Measurements from ENCODE around the gene DLD. TPM values are rescaled to one million over a fixed set of nuclear protein-coding genes. Genes with fewer than 3 reads are reported as not detected.

Gene DLD
- total RNA-seq, 1 donor from 2014 or later: 19.2 TPM

GRCh38 chr7:107934991-107935770 lies 44.2 kb downstream of the DLD start:
- no peak overlapping the region for H3K4me3 ChIP-seq
- peaks cover 28 to 69% of the 10 kb centered on the region in 2 donors for H3K36me3 ChIP-seq
- DNase-seq (ENCODE audit: low spot score in 2 of 2): no peak
- intact Hi-C loops (cut with DNase I): no loop called here
- no peaks in the 10 kb centered on the region for H3K9me3 ChIP-seq
- no peaks in the 10 kb centered on the region for H3K27me3 ChIP-seq
- TF ChIP-seq CTCF (IDR thresholded peaks at IDR 0.05): no peak
- no peak overlapping the region for H3K27ac ChIP-seq
- peaks cover 12 to 18% of the 10 kb centered on the region in 2 donors for H3K4me1 ChIP-seq

- no peak for TF ChIP-seq CTCF (IDR thresholded peaks at IDR 0.05)
- Histone ChIP-seq H3K4me3 (no peak overlapping the region), H3K36me3 (peaks cover 19 to 65% of the 10 kb centered on the region in 2 donors), H3K4me1 (peaks cover 13 to 22% of the 10 kb centered on the region in 2 donors), H3K27ac (no peak overlapping the region), H3K27me3 (no peaks in the 10 kb centered on the region), H3K9me3 (no peaks in the 10 kb centered on the region)
- intact Hi-C loops (cut with DNase I): no loop called here
- DNase-seq (ENCODE audit: low spot score in 2 of 2): no peak
Observed at GRCh38 chr7:107936312-107936711, 45.3 kb downstream of the DLD start.

GRCh38 chr7:107937531-107937930 lies 46.5 kb downstream of the DLD start:
- Histone ChIP-seq H3K4me3 (no peak overlapping the region), H3K27ac (peak overlapping the region in 1 of 2 donors; percentile 85), H3K4me1 (peaks cover 13 to 22% of the 10 kb centered on the region in 2 donors), H3K9me3 (no peaks in the 10 kb centered on the region), H3K36me3 (peaks cover 12 to 62% of the 10 kb centered on the region in 2 donors), H3K27me3 (no peaks in the 10 kb centered on the region)
- intact Hi-C loops (cut with DNase I): no loop called here
- no peak for DNase-seq (ENCODE audit: low spot score in 2 of 2)
- no peak for TF ChIP-seq CTCF (IDR thresholded peaks at IDR 0.05)

- no peak for TF ChIP-seq CTCF (IDR thresholded peaks at IDR 0.05)
- H3K27ac ChIP-seq: peak overlapping the region; percentile 85 to 88
- H3K9me3 ChIP-seq: no peaks in the 10 kb centered on the region
- DNase-seq (ENCODE audit: low spot score in 2 of 2): peak in 1 of 2 donors; percentile 69
- intact Hi-C loops (cut with DNase I): loop anchor here (1.0 to 2.0 kb wide), 3 partner anchors 11 to 64 kb away; partner anchors contain the start of genes DLD and LAMB1
- no peak overlapping the region for H3K4me3 ChIP-seq
- H3K4me1 ChIP-seq: peaks cover 13 to 22% of the 10 kb centered on the region in 2 donors
- H3K36me3 ChIP-seq: peaks cover 9 to 57% of the 10 kb centered on the region in 2 donors
- H3K27me3 ChIP-seq: no peaks in the 10 kb centered on the region
Observed at GRCh38 chr7:107938456-107939250, 47.7 kb downstream of the DLD start.

GRCh38 chr7:107939573-107940489 lies 48.8 kb downstream of the DLD start:
- intact Hi-C loops (cut with DNase I): loop anchor here (1.0 to 10.0 kb wide), 5 partner anchors 9 to 345 kb away; partner anchors contain the start of genes DLD and LAMB1
- Histone ChIP-seq H3K9me3 (no peaks in the 10 kb centered on the region), H3K27me3 (no peaks in the 10 kb centered on the region), H3K27ac (peak overlapping the region; percentile 85 to 88), H3K4me1 (peaks cover 13 to 22% of the 10 kb centered on the region in 2 donors), H3K4me3 (no peak overlapping the region), H3K36me3 (peaks cover 0 to 54% of the 10 kb centered on the region in 2 donors)
- no peak for TF ChIP-seq CTCF (IDR thresholded peaks at IDR 0.05)
- DNase-seq (ENCODE audit: low spot score in 2 of 2): peak in 1 of 2 donors; percentile 88
